GM19025 (cell line): ENCODE measurements around the gene ABCG8.

Source experiments
- ATAC-seq: cut with Tn5 transposase; IDR thresholded peaks from one replicate; pipeline ENCODE4 v1.9.1; 2021; ENCODE audit warnings: mild to moderate bottlenecking, low read depth, moderate library complexity; ENCODE audit not compliant: unreplicated experiment

The ABCG8 gene

GRCh38 chr2:43838560-43839267, at the start of gene ABCG8, which contains the start of gene ABCG5:
TSS of gene ABCG8 (plus strand) at chr2:43838971. CDS start at chr2:43839054, 83 bp downstream.
TSS of gene ABCG5 (minus strand) at chr2:43838839. CDS start at chr2:43838679, 160 bp downstream.
- ATAC-seq = no peak

GRCh38 chr2:43790147-43790546, 48.6 kb upstream of the ABCG8 start:
- no peak for ATAC-seq

GRCh38 chr2:43791035-43791765, 47.6 kb upstream of the ABCG8 start:
- ATAC-seq = no peak

GRCh38 chr2:43792653-43793052, 46.1 kb upstream of the ABCG8 start:
- ATAC-seq = no peak

- ATAC-seq = no peak
Observed at GRCh38 chr2:43794956-43795355, 43.8 kb upstream of the ABCG8 start.

GRCh38 chr2:43796206-43796605, 42.6 kb upstream of the ABCG8 start:
- no peak for ATAC-seq

- no peak for ATAC-seq
Observed at GRCh38 chr2:43798300-43798699, 40.5 kb upstream of the ABCG8 start.

GRCh38 chr2:43800894-43801293, 37.9 kb upstream of the ABCG8 start:
- ATAC-seq = no peak

- no peak for ATAC-seq
Observed at GRCh38 chr2:43802135-43802534, 36.6 kb upstream of the ABCG8 start.

GRCh38 chr2:43803113-43803512, 35.7 kb upstream of the ABCG8 start:
- no peak for ATAC-seq

- ATAC-seq = no peak
Observed at GRCh38 chr2:43806719-43807031, 32.1 kb upstream of the ABCG8 start.

GRCh38 chr2:43810452-43810851, 28.3 kb upstream of the ABCG8 start:
- ATAC-seq = no peak

GRCh38 chr2:43810888-43811287, 27.9 kb upstream of the ABCG8 start:
- no peak for ATAC-seq

- ATAC-seq = no peak
Observed at GRCh38 chr2:43812006-43812405, 26.8 kb upstream of the ABCG8 start.

GRCh38 chr2:43812947-43813346, 25.8 kb upstream of the ABCG8 start:
- no peak for ATAC-seq

GRCh38 chr2:43814711-43815110, 24.1 kb upstream of the ABCG8 start:
- no peak for ATAC-seq

GRCh38 chr2:43818761-43819160, 20.0 kb upstream of the ABCG8 start:
- no peak for ATAC-seq

GRCh38 chr2:43819491-43820163, 19.1 kb upstream of the ABCG8 start:
- ATAC-seq = no peak

GRCh38 chr2:43822839-43823238, 15.9 kb upstream of the ABCG8 start:
- ATAC-seq = no peak

- no peak for ATAC-seq
Observed at GRCh38 chr2:43823751-43824150, 15.0 kb upstream of the ABCG8 start.

GRCh38 chr2:43824512-43824911, 14.3 kb upstream of the ABCG8 start:
- ATAC-seq = no peak
